Mesendoderm (in vitro differentiated cells): ENCODE results near the gene PEG3.

ENCODE experiments used
- DNase-seq: peaks from one replicate; pipeline ENCODE4 v3.0.0; 2013
- H2AK5ac ChIP-seq: 2 replicates; pipeline ENCODE4 v1.6.1; 2013; ENCODE audit warnings: low read length, inconsistent platforms
- H2BK120ac ChIP-seq: 2 replicates; pipeline ENCODE4 v1.6.1; 2013; ENCODE audit warnings: low read depth, mild to moderate bottlenecking, low read length, moderate library complexity, mixed read lengths
- H2BK15ac ChIP-seq: replicated peaks from 2 replicates; pipeline ENCODE4 v1.6.1; 2013; ENCODE audit warnings: low read depth, mild to moderate bottlenecking, moderate library complexity
- H2BK5ac ChIP-seq: 2 replicates; pipeline ENCODE4 v1.6.1; 2013; ENCODE audit warnings: low read length, inconsistent platforms
- H3K18ac ChIP-seq: 2 replicates; pipeline ENCODE4 v1.6.1; 2013; ENCODE audit warnings: mild to moderate bottlenecking, low read length, mixed read lengths
- H3K23ac ChIP-seq: one replicate; pipeline ENCODE4 v1.6.1; 2013; ENCODE audit warnings: low read length
- H3K27ac ChIP-seq: 2 replicates; pipeline ENCODE4 v1.5.1; 2013; ENCODE audit warnings: low read depth, mild to moderate bottlenecking, inconsistent platforms, low read length, moderate library complexity
- H3K27me3 ChIP-seq: 2 replicates; pipeline ENCODE4 v1.6.1; 2013; ENCODE audit warnings: low read length, control low read depth, mild to moderate bottlenecking, inconsistent platforms; ENCODE audit not compliant: insufficient read depth, poor library complexity
- H3K36me3 ChIP-seq: 2 replicates; pipeline ENCODE4 v1.6.1; 2013; ENCODE audit warnings: low read length, inconsistent platforms; ENCODE audit not compliant: control insufficient read depth, insufficient read depth
- H3K4ac ChIP-seq: one replicate; pipeline ENCODE4 v1.6.1; 2013; ENCODE audit warnings: low read depth, mild to moderate bottlenecking, low read length, moderate library complexity
- H3K4me1 ChIP-seq: 2 replicates; pipeline ENCODE4 v1.6.1; 2013; ENCODE audit warnings: low read depth, low read length, inconsistent platforms; ENCODE audit not compliant: control insufficient read depth
- H3K4me2 ChIP-seq: 2 replicates; pipeline ENCODE4 v1.6.1; 2013; ENCODE audit warnings: low read length
- H3K4me3 ChIP-seq: 2 replicates; pipeline ENCODE4 v1.5.1; 2013; ENCODE audit warnings: mild to moderate bottlenecking, low read length
- H3K56ac ChIP-seq: one replicate; pipeline ENCODE4 v1.6.1; 2013; ENCODE audit warnings: low read length
- H3K79me1 ChIP-seq: 2 replicates; pipeline ENCODE4 v1.6.1; 2013; ENCODE audit warnings: low read length, inconsistent platforms
- H3K79me2 ChIP-seq: 2 replicates; pipeline ENCODE4 v1.6.1; 2013; ENCODE audit warnings: mild to moderate bottlenecking, low read length; ENCODE audit not compliant: control insufficient read depth, insufficient read depth
- H3K9ac ChIP-seq: 2 replicates; pipeline ENCODE4 v1.6.1; 2013; ENCODE audit warnings: low read length, inconsistent platforms
- H4K5ac ChIP-seq: one replicate; pipeline ENCODE4 v1.6.1; 2013; ENCODE audit warnings: low read length
- H4K8ac ChIP-seq: one replicate; pipeline ENCODE4 v1.6.1; 2013; ENCODE audit warnings: low read depth, mild to moderate bottlenecking, control low read depth, low read length, moderate library complexity
- WGBS: extraction: QIAGEN DNeasy Blood & Tissue Kit; methylation state at CpG from one replicate; pipeline ENCODE4 v1.1.7; 2013; ENCODE audit warnings: low lambda C conversion rate, missing lambda C conversion rate; ENCODE audit not compliant: insufficient coverage; ENCODE audit errors: extremely low coverage; 5-methylcytosine and 5-hydroxymethylcytosine counted together

PEG3 gene

GRCh38 chr19:56838024-56838908 lies 2.3 kb downstream of the PEG3 start:
- no peak overlapping the region for H2BK15ac ChIP-seq
- H3K4ac ChIP-seq = no peak overlapping the region
- no peak overlapping the region for H4K5ac ChIP-seq
- H3K23ac ChIP-seq = no peak overlapping the region
- peak overlapping the region; percentile 49 for H3K4me3 ChIP-seq
- no peaks in the 10 kb centered on the region for H3K27me3 ChIP-seq
- no peaks in the 10 kb centered on the region for H3K79me2 ChIP-seq
- no peak overlapping the region for H3K18ac ChIP-seq
- no peak overlapping the region for H2BK120ac ChIP-seq
- no peak overlapping the region for H2AK5ac ChIP-seq
- no peaks in the 10 kb centered on the region for H3K4me1 ChIP-seq
- DNase-seq = peak; percentile 88
- peak overlapping the region; percentile 76 for H3K56ac ChIP-seq
- no peak overlapping the region for H4K8ac ChIP-seq
- WGBS = no CpG with 5 or more reads among the region's 44 CpGs
- no peak overlapping the region for H2BK5ac ChIP-seq
- no peaks in the 10 kb centered on the region for H3K79me1 ChIP-seq
- peak overlapping the region; percentile 59 for H3K4me2 ChIP-seq
- H3K36me3 ChIP-seq = no peaks in the 10 kb centered on the region
- H3K9ac ChIP-seq = peak overlapping the region; percentile 68
- peak overlapping the region; percentile 8 for H3K27ac ChIP-seq

GRCh38 chr19:56837492-56838023 lies 3.0 kb downstream of the PEG3 start:
- Histone ChIP-seq H3K36me3 (no peaks in the 10 kb centered on the region), H2AK5ac (no peak overlapping the region), H3K79me2 (no peaks in the 10 kb centered on the region), H3K79me1 (no peaks in the 10 kb centered on the region), H3K27ac (no peak overlapping the region), H3K56ac (no peak overlapping the region), H3K4me1 (no peaks in the 10 kb centered on the region), H3K4me2 (peak overlapping the region; percentile 38), H3K4ac (no peak overlapping the region), H4K8ac (no peak overlapping the region), H2BK15ac (no peak overlapping the region), H3K4me3 (peak overlapping the region; percentile 8), H3K9ac (no peak overlapping the region), H3K27me3 (no peaks in the 10 kb centered on the region), H2BK5ac (no peak overlapping the region), H3K23ac (no peak overlapping the region), H2BK120ac (no peak overlapping the region), H4K5ac (no peak overlapping the region), H3K18ac (no peak overlapping the region)
- WGBS = no CpG with 5 or more reads among the region's 25 CpGs
- peak; percentile 84 for DNase-seq

GRCh38 chr19:56837004-56837403 lies 3.5 kb downstream of the PEG3 start:
- Histone ChIP-seq H3K36me3 (no peaks in the 10 kb centered on the region), H3K18ac (no peak overlapping the region), H3K9ac (no peak overlapping the region), H3K56ac (peak overlapping the region; percentile 42), H2AK5ac (no peak overlapping the region), H2BK5ac (no peak overlapping the region), H3K79me1 (no peaks in the 10 kb centered on the region), H3K27ac (no peak overlapping the region), H3K4ac (no peak overlapping the region), H4K8ac (no peak overlapping the region), H3K27me3 (no peaks in the 10 kb centered on the region), H4K5ac (no peak overlapping the region), H2BK15ac (no peak overlapping the region), H3K4me3 (no peak overlapping the region), H2BK120ac (no peak overlapping the region), H3K4me2 (no peak overlapping the region), H3K79me2 (no peaks in the 10 kb centered on the region), H3K23ac (no peak overlapping the region), H3K4me1 (no peaks in the 10 kb centered on the region)
- WGBS = no CpG with 5 or more reads among the region's 6 CpGs
- DNase-seq = peak; percentile 76

GRCh38 chr19:56836059-56836458 lies 4.5 kb downstream of the PEG3 start:
- H3K56ac ChIP-seq = no peak overlapping the region
- H3K18ac ChIP-seq = no peak overlapping the region
- H4K8ac ChIP-seq = no peak overlapping the region
- whole genome bisulfite sequencing = no CpG with 5 or more reads among the region's 9 CpGs
- H2BK15ac ChIP-seq = no peak overlapping the region
- no peak overlapping the region for H3K4me3 ChIP-seq
- H4K5ac ChIP-seq = no peak overlapping the region
- no peaks in the 10 kb centered on the region for H3K79me1 ChIP-seq
- no peak overlapping the region for H3K23ac ChIP-seq
- H3K27ac ChIP-seq = no peak overlapping the region
- no peak overlapping the region for H3K4me2 ChIP-seq
- no peak overlapping the region for H3K4ac ChIP-seq
- no peaks in the 10 kb centered on the region for H3K27me3 ChIP-seq
- no peaks in the 10 kb centered on the region for H3K36me3 ChIP-seq
- H3K79me2 ChIP-seq = no peaks in the 10 kb centered on the region
- no peak overlapping the region for H2BK120ac ChIP-seq
- no peak for DNase-seq
- no peak overlapping the region for H2BK5ac ChIP-seq
- no peak overlapping the region for H3K9ac ChIP-seq
- no peak overlapping the region for H2AK5ac ChIP-seq
- no peaks in the 10 kb centered on the region for H3K4me1 ChIP-seq

GRCh38 chr19:56835401-56835800 lies 5.1 kb downstream of the PEG3 start:
- Histone ChIP-seq H4K5ac (no peak overlapping the region), H2BK15ac (no peak overlapping the region), H3K36me3 (no peaks in the 10 kb centered on the region), H4K8ac (no peak overlapping the region), H3K9ac (no peak overlapping the region), H2BK5ac (no peak overlapping the region), H3K18ac (no peak overlapping the region), H3K4me2 (no peak overlapping the region), H3K4me1 (no peaks in the 10 kb centered on the region), H2BK120ac (no peak overlapping the region), H3K56ac (no peak overlapping the region), H3K27me3 (no peaks in the 10 kb centered on the region), H3K79me2 (no peaks in the 10 kb centered on the region), H3K4ac (no peak overlapping the region), H3K27ac (no peak overlapping the region), H3K23ac (no peak overlapping the region), H3K4me3 (no peak overlapping the region), H3K79me1 (no peaks in the 10 kb centered on the region), H2AK5ac (no peak overlapping the region)
- DNase-seq = no peak
